Activated CD8-positive, alpha-beta T cell treated with anti-CD3 and anti-CD28 coated beads, Interleukin-2, amount 10 ng/mL, durations not matched to agents 7 days and 5 days (primary cell): ENCODE results near the gene ACKR4. TPM values are rescaled to one million over a fixed set of nuclear protein-coding genes. Genes with fewer than 3 reads are reported as not detected.

Experiments
- ATAC-seq: fragments of 150-1000 bp; cut with Tn5 transposase; one replicate; pipeline ENCODE4 v1.10.0; 2021; ENCODE audit warnings: moderate library complexity
- CTCF ChIA-PET: fragments of 350-600 bp; sonication (Branson Sonifier 250); formaldehyde crosslinking; loops from one replicate; lab custom pipeline; 2021; ENCODE audit warnings: antibody characterized with exemption; lab: Charles Lee
- POLR2A ChIA-PET: fragments of 350-600 bp; sonication (Branson Sonifier 250); formaldehyde crosslinking; loops from one replicate; lab custom pipeline; 2021; ENCODE audit warnings: antibody characterized with exemption; lab: Charles Lee
- DNase-seq: peaks from one replicate; pipeline ENCODE4 v3.0.0-alpha.2; 2020
- H3K27ac Mint-ChIP-seq: one replicate; pipeline ENCODE4 v1.8.0; 2021; ENCODE audit warnings: mild to moderate bottlenecking, mixed read lengths
- H3K27me3 Mint-ChIP-seq: one replicate; pipeline ENCODE4 v1.8.0; 2021; ENCODE audit warnings: low read depth, mixed read lengths
- H3K36me3 Mint-ChIP-seq: one replicate; pipeline ENCODE4 v1.8.0; 2021; ENCODE audit warnings: low read depth, mixed read lengths
- H3K4me1 Mint-ChIP-seq: one replicate; pipeline ENCODE4 v1.8.0; 2021; ENCODE audit warnings: low read depth, mixed read lengths
- H3K4me3 Mint-ChIP-seq: one replicate; pipeline ENCODE4 v1.8.0; 2021; ENCODE audit warnings: mild to moderate bottlenecking, mixed read lengths
- H3K9me3 Mint-ChIP-seq: one replicate; pipeline ENCODE4 v1.8.0; 2022; ENCODE audit warnings: mixed read lengths; ENCODE audit not compliant: insufficient read depth
- total RNA-seq, 2 experiments: library from RNA; stranded (reverse); gene quantifications; one replicate each; pipeline ENCODE4 v1.2.3, GENCODE V29; 2021

Gene ACKR4
- total RNA-seq, 2 experiments from 2014 or later: not detected

GRCh38 chr3:132563420-132564069 lies 33.5 kb upstream of the ACKR4 start:
- H3K4me1 Mint-ChIP-seq: no peaks in the 10 kb centered on the region
- H3K36me3 Mint-ChIP-seq: peaks cover 3% of the 10 kb centered on the region
- no peak overlapping the region for H3K27ac Mint-ChIP-seq
- ATAC-seq (no peak), DNase-seq (no peak)
- ChIA-PET POLR2A (no interaction called here), CTCF (no interaction called here)
- no peaks in the 10 kb centered on the region for H3K9me3 Mint-ChIP-seq
- no peak overlapping the region for H3K4me3 Mint-ChIP-seq
- no peaks in the 10 kb centered on the region for H3K27me3 Mint-ChIP-seq

DNA sequence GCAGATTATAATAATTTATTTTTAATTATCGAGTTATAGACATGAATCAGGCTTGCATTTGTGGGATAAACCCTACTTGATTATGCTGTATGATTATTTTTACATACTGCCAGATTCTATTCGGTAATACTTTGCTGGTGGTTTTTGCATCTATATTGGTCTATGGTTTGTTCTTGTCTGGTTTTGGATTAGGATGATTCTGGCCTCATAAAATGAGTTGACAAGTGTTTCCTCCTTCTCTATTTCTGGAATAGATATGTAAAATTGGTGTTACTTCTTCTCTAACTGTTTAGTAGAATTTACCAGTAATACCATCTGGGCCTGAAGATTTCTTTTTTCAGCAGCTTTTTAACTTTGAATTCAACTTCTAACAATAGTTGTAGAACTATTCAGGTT lies 33.0 kb upstream of the ACKR4 start:
- DNase-seq (no peak), ATAC-seq (no peak)
- no peak overlapping the region for H3K27ac Mint-ChIP-seq
- CTCF ChIA-PET: no interaction called here
- H3K4me3 Mint-ChIP-seq: no peak overlapping the region
- no peaks in the 10 kb centered on the region for H3K27me3 Mint-ChIP-seq
- H3K36me3 Mint-ChIP-seq: peaks cover 4% of the 10 kb centered on the region
- H3K9me3 Mint-ChIP-seq: no peaks in the 10 kb centered on the region
- POLR2A ChIA-PET: no interaction called here
- no peaks in the 10 kb centered on the region for H3K4me1 Mint-ChIP-seq

DNA sequence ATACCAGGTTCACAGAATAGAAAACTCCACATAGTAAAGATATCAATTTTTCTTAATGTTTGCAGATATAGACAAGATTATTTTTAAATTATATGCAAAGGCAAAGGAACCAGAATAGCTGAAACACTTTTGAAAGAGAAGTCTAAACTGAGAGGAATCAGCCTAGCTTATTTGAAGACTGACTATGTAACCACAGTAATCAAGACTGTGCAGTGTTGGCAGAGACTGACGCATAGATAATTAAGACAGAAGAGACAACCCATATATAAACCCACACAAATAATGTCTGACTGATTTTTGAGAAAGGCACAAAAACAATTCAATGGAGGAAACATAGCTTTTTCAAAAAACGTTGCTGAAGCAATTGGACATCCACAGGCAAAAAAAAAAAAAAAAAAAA lies 28.6 kb upstream of the ACKR4 start:
- DNase-seq (no peak), ATAC-seq (no peak)
- ChIA-PET CTCF (interaction anchor here (0.8 to 1.0 kb wide), 2 partner anchors 31 to 33 kb away, joined by 3 read pairs; no protein-coding TSS in a partner anchor), POLR2A (no interaction called here)
- Mint-ChIP-seq H3K9me3 (no peaks in the 10 kb centered on the region), H3K4me1 (no peaks in the 10 kb centered on the region), H3K4me3 (no peak overlapping the region), H3K27me3 (no peaks in the 10 kb centered on the region), H3K27ac (no peak overlapping the region), H3K36me3 (peaks cover 13% of the 10 kb centered on the region)

- DNase-seq: no peak
- Mint-ChIP-seq H3K36me3 (peaks cover 15% of the 10 kb centered on the region), H3K9me3 (no peaks in the 10 kb centered on the region), H3K4me1 (no peaks in the 10 kb centered on the region), H3K27ac (no peak overlapping the region), H3K4me3 (no peak overlapping the region), H3K27me3 (no peaks in the 10 kb centered on the region)
- no peak for ATAC-seq
- ChIA-PET POLR2A (no interaction called here), CTCF (interaction anchor here (0.8 to 1.6 kb wide), 3 partner anchors 32 to 34 kb away, joined by 3 to 4 read pairs (median 3); no protein-coding TSS in a partner anchor)
Observed at GRCh38 chr3:132569153-132569552, 27.9 kb upstream of the ACKR4 start.

- POLR2A ChIA-PET: no interaction called here
- DNase-seq: no peak
- H3K4me1 Mint-ChIP-seq: no peaks in the 10 kb centered on the region
- H3K27me3 Mint-ChIP-seq: no peaks in the 10 kb centered on the region
- CTCF ChIA-PET: interaction anchor here (1.2 to 1.6 kb wide), 2 partner anchors 33 to 34 kb away, joined by 3 to 4 read pairs; no protein-coding TSS in a partner anchor
- ATAC-seq: no peak
- H3K9me3 Mint-ChIP-seq: no peaks in the 10 kb centered on the region
- no peak overlapping the region for H3K27ac Mint-ChIP-seq
- H3K4me3 Mint-ChIP-seq: no peak overlapping the region
- H3K36me3 Mint-ChIP-seq: peaks cover 15% of the 10 kb centered on the region
Observed at GRCh38 chr3:132569580-132569979, 27.5 kb upstream of the ACKR4 start.

DNA sequence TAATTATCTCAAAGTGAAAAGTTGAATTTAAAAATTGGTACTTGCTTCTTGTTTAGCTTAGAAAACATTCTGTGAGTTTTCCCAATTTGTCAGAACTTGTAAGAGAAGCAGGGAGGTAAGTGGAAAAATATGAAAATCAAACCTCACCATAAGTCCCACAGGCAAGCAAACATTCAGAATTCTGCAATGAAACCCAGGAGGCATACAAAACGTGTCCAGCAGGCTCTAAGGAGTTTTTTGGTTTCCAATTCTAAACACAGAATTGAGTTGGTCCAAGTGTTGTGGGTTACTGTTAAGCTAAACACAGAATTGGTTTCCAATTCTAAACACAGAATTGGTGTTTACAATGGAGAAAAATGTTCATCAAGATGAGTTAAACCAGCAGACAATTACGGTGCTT lies 27.1 kb upstream of the ACKR4 start:
- H3K27me3 Mint-ChIP-seq: no peaks in the 10 kb centered on the region
- DNase-seq (no peak), ATAC-seq (no peak)
- POLR2A ChIA-PET: no interaction called here
- H3K4me1 Mint-ChIP-seq: no peaks in the 10 kb centered on the region
- no peaks in the 10 kb centered on the region for H3K9me3 Mint-ChIP-seq
- no peak overlapping the region for H3K4me3 Mint-ChIP-seq
- CTCF ChIA-PET: interaction anchor here (1.2 to 1.6 kb wide), 2 partner anchors 33 to 34 kb away, joined by 3 to 4 read pairs; no protein-coding TSS in a partner anchor
- H3K36me3 Mint-ChIP-seq: peaks cover 15% of the 10 kb centered on the region
- no peak overlapping the region for H3K27ac Mint-ChIP-seq

DNA sequence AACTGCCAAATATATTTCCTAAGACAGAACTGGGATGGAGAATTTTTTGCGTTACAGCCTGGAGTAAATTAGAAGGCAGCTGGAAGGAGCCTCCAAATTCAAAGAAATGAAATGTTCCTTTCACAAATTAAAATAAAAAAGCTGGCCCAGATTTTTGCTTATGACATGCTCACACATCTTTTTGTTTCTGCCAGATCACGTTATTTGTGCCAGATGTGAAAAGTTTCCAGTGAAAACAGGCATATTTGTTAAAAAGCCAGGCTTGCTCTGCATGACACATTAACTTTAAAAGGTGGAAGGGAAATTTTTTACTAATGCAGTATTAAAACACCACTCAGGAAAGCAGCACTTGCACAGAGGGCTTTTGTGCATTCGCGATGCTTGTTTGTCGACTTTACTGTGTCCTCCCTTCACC lies 23.3 kb upstream of the ACKR4 start:
- CTCF ChIA-PET: no interaction called here
- H3K4me3 Mint-ChIP-seq: no peak overlapping the region
- POLR2A ChIA-PET: no interaction called here
- ATAC-seq: no peak
- no peaks in the 10 kb centered on the region for H3K9me3 Mint-ChIP-seq
- no peaks in the 10 kb centered on the region for H3K27me3 Mint-ChIP-seq
- DNase-seq: no peak
- peaks cover 17% of the 10 kb centered on the region for H3K36me3 Mint-ChIP-seq
- H3K27ac Mint-ChIP-seq: no peak overlapping the region
- H3K4me1 Mint-ChIP-seq: no peaks in the 10 kb centered on the region

DNA sequence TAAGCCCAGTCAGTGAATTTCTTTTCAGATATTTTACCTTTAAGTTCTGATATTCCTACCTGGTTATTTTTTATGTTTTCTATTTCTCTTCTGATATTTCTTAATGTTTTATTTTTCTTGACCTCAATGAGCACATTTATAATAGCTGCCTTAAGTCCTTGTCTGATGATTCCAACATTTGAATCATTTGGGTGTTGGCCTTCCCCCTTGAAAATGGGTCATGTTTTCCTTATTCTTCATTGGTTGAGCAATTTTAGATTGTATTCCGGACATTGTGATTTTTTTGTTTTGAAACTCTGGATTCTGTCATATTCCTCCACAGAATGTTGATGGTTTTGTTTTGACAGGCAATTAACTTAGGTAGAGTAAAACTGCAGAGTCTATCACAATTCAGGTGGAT lies 9.7 kb upstream of the ACKR4 start:
- POLR2A ChIA-PET: no interaction called here
- H3K27me3 Mint-ChIP-seq: no peaks in the 10 kb centered on the region
- H3K9me3 Mint-ChIP-seq: no peaks in the 10 kb centered on the region
- H3K36me3 Mint-ChIP-seq: peaks cover 12% of the 10 kb centered on the region
- no peak overlapping the region for H3K27ac Mint-ChIP-seq
- ATAC-seq (no peak), DNase-seq (no peak)
- no peak overlapping the region for H3K4me3 Mint-ChIP-seq
- CTCF ChIA-PET: no interaction called here
- H3K4me1 Mint-ChIP-seq: no peaks in the 10 kb centered on the region

- POLR2A ChIA-PET: no interaction called here
- peaks cover 1% of the 10 kb centered on the region for H3K4me1 Mint-ChIP-seq
- H3K36me3 Mint-ChIP-seq: peaks cover 15% of the 10 kb centered on the region
- no peak overlapping the region for H3K4me3 Mint-ChIP-seq
- no peak for ATAC-seq
- H3K9me3 Mint-ChIP-seq: no peaks in the 10 kb centered on the region
- H3K27me3 Mint-ChIP-seq: no peaks in the 10 kb centered on the region
- CTCF ChIA-PET: no interaction called here
- no peak overlapping the region for H3K27ac Mint-ChIP-seq
- DNase-seq: no peak
Observed at GRCh38 chr3:132592216-132592615, 4.9 kb upstream of the ACKR4 start.

- peaks cover 15% of the 10 kb centered on the region for H3K36me3 Mint-ChIP-seq
- no peak for ATAC-seq
- CTCF ChIA-PET: interaction anchor here (0.8 kb wide), 1 partner anchor 57 kb away, joined by 3 read pairs; no protein-coding TSS in a partner anchor
Observed at GRCh38 chr3:132593241-132593946, 3.7 kb upstream of the ACKR4 start.

GRCh38 chr3:132593947-132594323 lies 3.1 kb upstream of the ACKR4 start:
- H3K27me3 Mint-ChIP-seq: no peaks in the 10 kb centered on the region
- ChIA-PET POLR2A (interaction anchor here (0.6 kb wide), 1 partner anchor 856 kb away, joined by 6 read pairs; no protein-coding TSS in a partner anchor), CTCF (interaction anchor here (0.9 kb wide), 1 partner anchor 57 kb away, joined by 4 read pairs; no protein-coding TSS in a partner anchor)
- H3K4me3 Mint-ChIP-seq: no peak overlapping the region
- no peaks in the 10 kb centered on the region for H3K9me3 Mint-ChIP-seq
- H3K27ac Mint-ChIP-seq: no peak overlapping the region
- ATAC-seq (no peak), DNase-seq (no peak)
- H3K4me1 Mint-ChIP-seq: peaks cover 1% of the 10 kb centered on the region
- H3K36me3 Mint-ChIP-seq: peaks cover 19% of the 10 kb centered on the region

More at GRCh38 chr3:132593241-132593946, 3.7 kb upstream of the ACKR4 start:
- H3K27ac Mint-ChIP-seq: no peak overlapping the region
- POLR2A ChIA-PET: interaction anchor here (0.6 kb wide), 1 partner anchor 855 kb away, joined by 6 read pairs; no protein-coding TSS in a partner anchor
- peaks cover 1% of the 10 kb centered on the region for H3K4me1 Mint-ChIP-seq
- no peak for DNase-seq
- no peaks in the 10 kb centered on the region for H3K9me3 Mint-ChIP-seq
- no peak overlapping the region for H3K4me3 Mint-ChIP-seq
- H3K27me3 Mint-ChIP-seq: no peaks in the 10 kb centered on the region

- Mint-ChIP-seq H3K27me3 (no peaks in the 10 kb centered on the region), H3K9me3 (no peaks in the 10 kb centered on the region), H3K36me3 (peaks cover 18% of the 10 kb centered on the region), H3K4me1 (peaks cover 1% of the 10 kb centered on the region), H3K4me3 (no peak overlapping the region), H3K27ac (no peak overlapping the region)
- ChIA-PET CTCF (interaction anchor here (0.9 kb wide), 1 partner anchor 58 kb away, joined by 4 read pairs; no protein-coding TSS in a partner anchor), POLR2A (no interaction called here)
- ATAC-seq: no peak
- no peak for DNase-seq
Observed at GRCh38 chr3:132594498-132594897, 2.6 kb upstream of the ACKR4 start.
